Suppressor macrophage (primary cell): ENCODE data around the gene WDR90.
"Not testable (repeated sequence)": the region's sequence is repeated elsewhere in the genome, so short reads cannot be mapped to it uniquely, and the experiment has no call there.

Experiments used
- DNase-seq, 4 experiments: peaks; one replicate each; pipeline ENCODE4 v3.0.0-alpha.2; 2020 to 2022

WDR90 gene

DNA sequence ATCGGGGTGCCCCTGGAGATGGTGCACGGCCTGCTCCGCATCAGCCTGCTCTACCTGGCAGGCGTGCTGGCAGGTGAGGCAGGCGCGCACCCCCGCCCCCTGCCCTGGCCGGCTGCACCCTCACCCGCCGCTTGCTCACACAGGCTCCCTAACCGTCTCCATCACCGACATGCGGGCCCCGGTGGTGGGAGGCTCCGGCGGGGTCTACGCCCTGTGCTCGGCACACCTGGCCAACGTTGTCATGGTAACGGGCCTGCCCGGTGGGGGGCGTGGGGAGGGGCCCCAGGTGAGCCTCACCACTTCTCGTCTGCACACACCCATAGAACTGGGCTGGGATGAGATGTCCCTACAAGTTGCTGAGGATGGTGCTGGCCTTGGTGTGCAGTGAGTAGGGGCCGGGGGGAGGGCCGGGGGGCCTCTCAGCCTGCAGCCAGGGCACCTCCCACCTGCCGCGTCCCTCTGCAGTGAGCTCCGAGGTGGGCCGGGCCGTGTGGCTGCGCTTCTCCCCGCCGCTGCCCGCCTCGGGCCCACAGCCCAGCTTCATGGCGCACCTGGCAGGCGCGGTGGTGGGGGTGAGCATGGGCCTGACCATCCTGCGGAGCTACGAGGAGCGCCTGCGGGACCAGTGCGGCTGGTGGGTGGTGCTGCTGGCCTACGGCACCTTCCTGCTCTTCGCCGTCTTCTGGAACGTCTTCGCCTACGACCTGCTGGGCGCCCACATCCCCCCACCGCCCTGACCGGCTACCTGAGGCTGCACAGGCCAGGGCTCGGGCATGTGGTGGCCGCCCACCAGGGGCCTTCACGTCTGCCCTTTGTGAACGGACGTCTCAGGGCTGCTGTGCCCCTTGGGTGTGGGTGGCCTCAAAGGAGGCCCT is 28.4 kb downstream of the WDR90 start:
- DNase-seq, result no peak

DNA sequence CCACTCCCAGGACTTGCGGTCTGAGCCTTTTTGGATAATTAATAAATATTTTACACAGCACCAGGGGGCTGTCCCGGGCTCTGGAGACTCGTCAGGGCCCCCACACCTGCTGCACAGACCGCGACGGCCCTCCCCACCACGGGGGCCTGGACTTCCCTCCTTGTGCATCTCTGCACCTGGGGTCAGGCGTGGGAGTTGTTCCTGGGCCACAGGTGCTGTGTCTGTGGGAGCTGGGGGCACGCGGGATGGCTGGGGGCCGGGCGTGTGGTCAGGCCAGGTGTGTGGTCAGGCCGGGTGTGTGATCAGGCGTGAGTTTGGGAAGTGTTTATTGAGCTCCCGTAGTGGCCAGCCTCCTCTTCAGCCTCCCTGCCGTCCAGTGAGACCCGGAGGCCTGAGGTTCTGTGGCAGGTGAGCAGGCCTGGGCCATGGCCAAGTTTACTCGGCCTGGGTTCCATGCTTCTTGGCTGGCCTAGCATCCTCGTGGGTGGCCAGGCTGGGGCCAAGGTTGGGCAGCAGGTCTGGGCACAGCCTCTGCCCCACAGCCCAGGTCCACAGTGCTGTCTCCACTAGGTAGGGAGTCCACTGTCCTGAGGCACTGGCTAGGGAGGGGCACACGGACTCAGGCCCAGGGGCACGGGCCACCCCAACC is 29.2 kb downstream of the WDR90 start:
- no peak for DNase-seq

DNA sequence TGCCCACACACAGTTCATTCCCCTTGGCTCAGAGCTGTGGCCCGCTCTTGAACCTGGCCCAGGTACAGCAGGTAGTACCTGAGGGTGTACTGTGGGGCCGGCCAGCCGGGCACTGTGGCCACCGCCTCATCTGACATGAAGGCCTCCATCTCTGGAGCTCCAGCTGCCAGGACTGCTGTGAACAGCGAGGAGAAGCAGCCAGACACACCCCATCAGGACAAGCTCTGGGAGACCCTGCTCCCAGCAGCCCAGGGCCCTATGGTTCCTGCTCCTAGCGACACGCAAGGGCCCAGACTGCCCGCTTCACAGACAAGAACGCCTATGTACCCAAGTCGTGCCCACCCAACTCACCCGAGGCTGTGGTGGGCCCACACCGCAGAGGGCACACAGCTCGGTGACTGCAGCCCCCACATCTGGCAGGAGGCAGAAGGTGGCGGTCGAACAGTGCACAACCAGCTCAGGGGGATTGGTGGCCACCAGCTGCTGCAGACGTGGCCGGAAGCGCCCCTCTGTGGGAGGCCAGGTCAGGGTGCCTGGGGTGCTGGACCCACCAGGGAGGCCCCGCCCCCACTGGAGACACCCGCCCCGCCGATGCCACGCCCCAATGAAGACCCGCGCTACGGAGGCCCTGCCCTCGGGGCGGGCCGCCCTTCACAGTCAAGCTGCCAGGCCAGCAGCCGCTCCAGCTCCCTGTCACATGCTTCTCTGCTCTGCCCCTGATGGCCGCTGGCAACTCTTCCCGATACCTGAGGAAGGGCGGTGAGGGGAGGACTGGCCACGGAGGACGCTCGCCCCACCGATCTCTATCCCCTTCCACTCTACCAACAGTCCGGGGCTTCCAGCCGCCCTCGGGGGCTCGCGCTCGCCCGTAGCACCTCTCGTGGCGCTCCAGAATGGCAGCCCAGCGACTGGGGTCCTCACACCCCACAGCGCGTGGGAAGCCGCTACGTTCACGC is 30.0 kb downstream of the WDR90 start:
- DNase-seq, result peak; percentile 52 to 80 (median 70)

DNA sequence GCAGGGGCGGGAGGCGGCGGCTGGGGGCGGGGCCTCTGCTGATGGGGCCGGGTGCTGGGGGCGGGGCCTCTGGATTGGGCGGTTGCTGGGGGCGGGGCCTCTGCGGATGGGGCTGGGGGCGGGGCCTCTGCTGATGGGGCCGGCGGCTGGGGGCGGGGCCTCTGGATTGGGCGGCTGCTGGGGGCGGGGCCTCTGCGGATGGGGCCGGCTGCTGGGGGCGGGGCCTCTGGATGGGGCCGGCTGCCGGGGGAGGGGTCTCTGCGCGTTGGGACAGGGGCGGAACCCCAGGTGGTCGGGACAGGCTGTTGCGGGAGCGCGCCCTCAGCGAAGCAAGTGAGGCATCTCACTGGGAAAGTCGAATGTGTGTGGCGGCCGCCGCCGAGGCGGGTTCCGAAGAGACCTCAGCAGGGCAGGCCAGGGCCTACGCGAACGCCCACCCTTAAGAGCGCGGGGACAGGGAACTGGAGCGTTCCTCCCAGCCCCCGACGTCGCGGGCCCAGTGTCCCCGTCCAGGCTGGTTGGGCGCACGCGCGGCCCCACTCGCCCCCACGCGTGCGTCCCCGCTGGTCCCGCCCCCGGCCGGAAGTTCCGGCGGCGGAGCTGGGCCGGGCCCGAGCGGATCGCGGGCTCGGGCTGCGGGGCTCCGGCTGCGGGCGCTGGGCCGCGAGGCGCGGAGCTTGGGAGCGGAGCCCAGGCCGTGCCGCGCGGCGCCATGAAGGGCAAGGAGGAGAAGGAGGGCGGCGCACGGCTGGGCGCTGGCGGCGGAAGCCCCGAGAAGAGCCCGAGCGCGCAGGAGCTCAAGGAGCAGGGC is 30.9 kb downstream of the WDR90 start, which contains the start of gene STUB1:
STUB1 (plus strand) TSS at position 597 of the 811 bp plus-strand sequence; CDS start at position 713, 116 bp downstream.
- DNase-seq, result peak; percentile 92 to 98 (median 96)

DNA sequence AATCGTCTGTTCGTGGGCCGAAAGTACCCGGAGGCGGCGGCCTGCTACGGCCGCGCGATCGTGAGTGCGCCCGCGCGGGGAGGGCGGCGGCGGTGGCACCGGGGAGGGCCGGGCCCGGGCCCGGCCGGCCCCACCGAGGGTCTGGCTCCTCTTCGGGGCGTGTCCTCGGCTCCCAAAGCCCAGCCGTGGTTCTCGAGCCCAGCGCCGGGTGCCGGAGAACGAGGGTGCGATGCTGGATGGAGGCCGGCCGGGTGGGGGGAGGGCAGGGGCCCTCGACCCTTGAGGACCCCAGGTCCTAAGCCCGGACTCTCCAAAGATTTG is 31.4 kb downstream of the WDR90 start:
- DNase-seq, result no peak

DNA sequence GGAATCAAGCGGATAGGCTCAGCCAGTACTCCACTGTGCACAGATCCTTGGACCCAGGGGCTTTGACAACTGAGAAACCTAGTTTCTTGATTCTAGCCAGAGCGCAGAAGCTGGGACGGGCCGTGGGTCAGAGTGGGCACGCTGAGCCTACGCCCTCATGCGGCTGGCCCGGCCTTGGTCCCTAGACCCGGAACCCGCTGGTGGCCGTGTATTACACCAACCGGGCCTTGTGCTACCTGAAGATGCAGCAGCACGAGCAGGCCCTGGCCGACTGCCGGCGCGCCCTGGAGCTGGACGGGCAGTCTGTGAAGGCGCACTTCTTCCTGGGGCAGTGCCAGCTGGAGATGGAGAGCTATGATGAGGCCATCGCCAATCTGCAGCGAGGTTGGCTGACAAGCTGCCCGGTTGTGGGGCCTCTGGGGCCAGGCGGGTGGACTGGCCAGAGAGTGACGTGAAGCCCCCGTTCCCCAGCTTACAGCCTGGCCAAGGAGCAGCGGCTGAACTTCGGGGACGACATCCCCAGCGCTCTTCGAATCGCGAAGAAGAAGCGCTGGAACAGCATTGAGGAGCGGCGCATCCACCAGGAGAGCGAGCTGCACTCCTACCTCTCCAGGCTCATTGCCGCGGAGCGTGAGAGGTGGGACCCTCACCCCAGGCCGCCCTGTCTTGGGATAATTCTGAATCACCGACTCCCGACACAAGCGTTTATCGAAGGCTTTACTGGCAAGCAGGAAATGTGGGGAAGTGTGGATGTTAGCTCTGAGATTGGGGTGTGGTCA is 32.0 kb downstream of the WDR90 start:
- DNase-seq, result peak; percentile 40 to 74 (median 60)

DNA sequence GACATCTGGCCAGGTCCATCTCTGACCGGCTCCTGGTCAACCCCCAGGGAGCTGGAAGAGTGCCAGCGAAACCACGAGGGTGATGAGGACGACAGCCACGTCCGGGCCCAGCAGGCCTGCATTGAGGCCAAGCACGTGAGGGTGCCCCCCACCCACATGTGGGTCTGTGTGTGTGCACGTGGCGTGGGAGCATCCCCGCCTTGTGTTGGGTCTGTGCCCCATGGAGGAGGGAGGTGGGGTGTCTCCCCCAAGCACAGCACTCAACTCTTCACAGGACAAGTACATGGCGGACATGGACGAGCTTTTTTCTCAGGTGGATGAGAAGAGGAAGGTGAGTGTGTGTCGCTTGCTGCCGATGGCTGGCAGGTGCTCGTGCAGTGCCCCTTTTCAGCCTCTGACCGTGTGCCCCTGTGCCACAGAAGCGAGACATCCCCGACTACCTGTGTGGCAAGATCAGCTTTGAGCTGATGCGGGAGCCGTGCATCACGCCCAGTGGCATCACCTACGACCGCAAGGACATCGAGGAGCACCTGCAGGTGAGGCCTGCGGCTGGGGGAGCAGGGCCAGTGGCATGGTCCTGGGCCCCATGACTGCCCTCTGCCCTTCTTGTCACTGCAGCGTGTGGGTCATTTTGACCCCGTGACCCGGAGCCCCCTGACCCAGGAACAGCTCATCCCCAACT is 32.7 kb downstream of the WDR90 start:
- DNase-seq, result no peak

DNA sequence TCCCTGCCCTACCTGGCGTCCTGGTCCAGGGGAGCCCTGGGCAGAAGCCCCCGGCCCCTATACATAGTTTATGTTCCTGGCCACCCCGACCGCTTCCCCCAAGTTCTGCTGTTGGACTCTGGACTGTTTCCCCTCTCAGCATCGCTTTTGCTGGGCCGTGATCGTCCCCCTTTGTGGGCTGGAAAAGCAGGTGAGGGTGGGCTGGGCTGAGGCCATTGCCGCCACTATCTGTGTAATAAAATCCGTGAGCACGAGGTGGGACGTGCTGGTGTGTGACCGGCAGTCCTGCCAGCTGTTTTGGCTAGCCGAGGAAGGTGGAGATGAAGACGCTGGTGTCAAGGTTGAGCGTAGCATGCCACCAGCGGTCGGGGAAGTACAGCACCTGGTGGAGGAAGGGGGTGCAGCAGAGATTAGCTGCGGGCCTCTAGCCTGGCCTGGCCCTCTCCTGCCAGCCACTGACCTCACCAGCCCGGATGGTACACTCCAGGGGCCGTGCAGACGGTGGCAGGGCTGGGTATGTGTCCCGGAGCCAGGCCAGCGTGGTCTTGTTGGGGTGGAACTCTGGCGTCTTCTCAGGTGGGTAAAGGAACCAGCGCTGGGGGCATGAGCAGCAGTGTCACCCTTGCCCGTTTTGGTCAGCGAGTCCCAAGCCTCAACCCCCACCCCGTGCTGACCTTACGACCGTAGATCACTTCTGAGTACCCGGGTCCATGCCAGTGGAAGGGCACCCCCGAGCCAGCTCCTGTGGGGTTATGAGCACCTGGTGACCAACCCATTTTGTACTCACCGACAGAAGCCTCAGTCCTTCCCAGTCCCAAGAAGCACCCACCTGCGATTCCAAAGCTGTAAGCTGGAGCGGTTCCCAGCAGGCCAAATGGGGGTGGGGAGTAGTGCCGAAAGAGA is 33.6 kb downstream of the WDR90 start:
- DNase-seq, result no peak

DNA sequence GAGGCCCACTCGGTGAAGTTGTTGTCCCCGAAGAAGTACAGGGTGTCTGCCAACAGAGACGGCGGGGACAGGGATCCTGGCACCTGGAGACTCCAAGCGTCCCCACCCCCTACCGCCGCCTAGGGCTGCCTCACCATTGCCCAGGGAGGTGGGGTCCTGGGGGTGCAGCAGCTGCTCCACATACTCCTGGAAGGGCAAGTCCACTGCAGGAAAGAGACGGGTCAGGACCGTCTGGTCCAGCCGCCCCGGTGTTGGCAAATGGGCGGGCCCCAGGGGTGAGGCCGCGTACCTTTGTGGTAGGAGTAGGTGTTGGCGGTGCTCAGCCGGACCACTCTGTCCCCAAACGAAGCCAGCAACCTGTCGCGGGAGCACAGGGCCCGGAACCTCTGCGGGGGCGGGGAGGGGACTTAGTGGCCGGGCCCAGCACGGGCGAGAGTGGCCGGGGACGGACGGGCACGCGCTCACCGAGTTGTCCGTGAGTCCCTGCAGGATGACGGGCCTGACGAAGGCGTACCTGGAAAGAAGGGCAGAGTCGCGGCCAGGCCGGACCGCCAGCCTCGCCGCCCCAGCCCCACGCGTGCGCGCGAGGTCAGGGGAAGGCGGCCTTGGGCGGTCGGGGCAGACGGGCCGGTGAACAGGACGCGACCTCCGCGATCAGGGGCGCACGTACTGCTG is 34.4 kb downstream of the WDR90 start:
- DNase-seq, result peak in 1 of 4 experiments; percentile 24

DNA sequence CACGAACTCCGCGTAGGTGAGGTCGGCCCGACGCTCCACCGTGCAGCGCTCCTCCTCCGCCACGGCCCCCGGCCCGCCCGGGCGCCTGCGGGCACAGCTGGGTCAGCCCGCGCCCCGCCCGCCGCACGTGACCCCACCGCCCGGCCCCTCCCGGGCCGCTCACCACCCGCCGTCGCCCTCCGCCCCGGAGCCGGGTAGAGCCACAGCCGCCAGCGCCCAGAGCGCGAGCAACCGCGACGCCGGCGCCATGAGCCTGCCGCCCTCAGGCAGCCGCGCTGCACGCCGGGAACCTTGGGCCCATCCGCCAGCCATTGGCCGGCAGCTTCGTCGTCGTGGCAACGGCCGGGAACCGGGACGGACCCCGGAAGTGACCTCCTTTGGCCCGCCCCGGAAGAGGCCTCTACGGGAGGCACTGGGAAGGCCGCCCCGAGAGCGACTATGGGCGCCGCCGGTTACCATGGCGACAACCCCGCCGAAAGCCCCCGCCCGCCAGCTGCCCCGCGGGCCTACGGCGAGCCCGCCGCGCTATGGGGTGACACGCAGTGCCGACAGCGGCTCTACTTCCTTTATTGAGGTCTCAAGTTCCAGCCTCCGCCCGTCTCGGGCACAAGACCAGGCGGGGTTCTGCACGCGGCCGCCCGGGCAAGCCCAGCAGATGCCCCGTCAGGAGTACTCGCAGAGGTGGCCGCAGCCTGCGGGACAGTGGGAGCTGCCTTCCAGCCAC is 35.1 kb downstream of the WDR90 start, which contains the start of gene JMJD8:
JMJD8 (minus strand) TSS at position 264 of the 724 bp plus-strand sequence; CDS start at position 249, 15 bp downstream.
- peak; percentile 97 to 99 (median 98) for DNase-seq

DNA sequence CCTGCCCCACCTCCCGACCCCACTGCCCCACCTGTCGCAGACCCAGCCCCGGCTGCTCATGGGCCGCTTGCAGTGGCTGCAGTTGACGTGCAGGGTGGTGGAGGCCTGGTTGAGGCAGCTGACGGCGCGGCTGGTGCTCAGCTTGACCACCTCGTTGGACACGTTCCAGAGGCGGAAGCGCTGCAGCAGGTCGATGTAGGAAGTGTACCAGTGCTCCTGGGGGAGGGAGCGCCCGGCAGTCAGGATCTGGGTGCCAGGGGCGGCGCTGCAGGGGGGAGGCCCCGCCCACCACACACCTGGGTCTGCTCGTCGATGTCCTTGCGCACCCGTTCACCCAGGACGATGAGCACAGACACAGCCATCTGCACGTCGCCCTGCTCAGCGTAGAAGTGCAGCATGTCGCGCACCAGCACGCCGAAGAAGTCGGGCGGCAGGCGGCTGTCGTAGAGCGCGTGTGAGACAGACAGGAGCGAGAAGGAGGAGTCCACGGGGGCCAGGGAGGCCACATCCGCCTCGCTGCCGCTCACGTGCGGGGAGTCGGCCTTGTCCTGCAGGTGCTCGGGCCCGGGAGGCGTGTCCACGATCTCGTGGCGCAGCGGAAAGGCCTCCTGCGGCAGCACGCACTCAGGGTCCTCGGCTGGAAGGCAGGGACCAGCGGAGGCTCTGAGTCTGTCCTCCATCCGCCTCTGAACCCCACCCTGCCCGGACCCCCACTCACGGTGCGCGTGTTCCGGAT is 36.0 kb downstream of the WDR90 start:
- no peak for DNase-seq

DNA sequence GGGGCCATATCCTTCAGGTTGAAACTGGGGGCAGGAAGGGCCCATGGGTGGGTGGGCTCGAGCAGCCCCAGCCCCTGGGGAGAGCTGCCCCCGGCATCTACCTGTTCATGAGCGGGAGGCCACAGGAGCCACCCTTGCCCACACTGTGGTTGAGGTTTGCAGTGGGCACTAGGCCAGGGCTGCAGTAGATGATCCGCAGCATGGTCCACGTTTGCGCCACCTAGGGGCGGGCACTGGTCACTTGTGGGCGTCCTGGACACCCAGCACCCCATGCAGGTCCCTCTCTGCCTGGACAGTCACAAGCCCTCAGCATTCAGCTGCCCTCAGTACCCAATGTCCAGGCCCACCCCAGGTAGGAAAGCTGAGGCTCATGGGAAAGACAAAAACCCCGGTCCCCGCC is 36.8 kb downstream of the WDR90 start:
- peak; percentile 42 to 76 (median 56) for DNase-seq

DNA sequence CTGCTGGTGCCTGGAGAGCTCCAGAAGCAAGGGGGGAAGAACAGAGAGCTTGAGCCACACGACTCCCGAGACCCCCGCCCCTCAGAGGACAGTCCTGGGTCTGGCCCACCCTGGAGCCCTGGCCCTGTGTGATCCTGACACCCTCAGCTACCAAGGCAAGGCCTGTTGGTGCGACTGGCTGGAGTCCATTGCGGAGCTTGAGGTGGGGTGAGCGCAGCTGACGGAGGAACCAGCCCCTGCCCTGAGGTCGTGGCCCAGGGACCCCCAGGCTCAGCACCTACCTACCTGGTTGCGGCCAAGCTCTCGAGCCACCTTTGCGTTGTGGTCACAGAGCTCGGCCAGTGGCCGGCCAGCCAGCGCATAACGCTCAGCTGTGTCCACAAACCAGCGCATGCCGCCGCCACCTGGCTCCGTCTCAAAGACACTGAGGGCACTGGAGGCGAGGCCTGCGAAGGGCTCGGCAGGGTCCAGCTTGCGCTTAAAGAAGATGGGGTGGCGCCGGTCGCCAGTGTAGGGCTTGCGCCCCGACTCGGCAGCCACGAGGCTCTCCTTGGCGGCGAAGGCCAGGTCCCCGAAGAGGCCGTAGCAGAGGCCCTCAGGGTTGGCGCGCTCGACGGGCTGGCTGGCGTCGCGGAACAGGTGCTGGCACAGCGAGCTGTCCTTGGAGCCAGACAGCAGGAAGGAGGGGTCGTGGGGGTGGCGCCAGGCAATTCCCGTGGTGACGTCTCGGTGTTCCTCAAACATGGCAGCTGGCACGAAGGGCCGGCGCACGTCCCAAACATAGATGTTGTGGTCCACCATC is 37.5 kb downstream of the WDR90 start:
- no peak for DNase-seq

DNA sequence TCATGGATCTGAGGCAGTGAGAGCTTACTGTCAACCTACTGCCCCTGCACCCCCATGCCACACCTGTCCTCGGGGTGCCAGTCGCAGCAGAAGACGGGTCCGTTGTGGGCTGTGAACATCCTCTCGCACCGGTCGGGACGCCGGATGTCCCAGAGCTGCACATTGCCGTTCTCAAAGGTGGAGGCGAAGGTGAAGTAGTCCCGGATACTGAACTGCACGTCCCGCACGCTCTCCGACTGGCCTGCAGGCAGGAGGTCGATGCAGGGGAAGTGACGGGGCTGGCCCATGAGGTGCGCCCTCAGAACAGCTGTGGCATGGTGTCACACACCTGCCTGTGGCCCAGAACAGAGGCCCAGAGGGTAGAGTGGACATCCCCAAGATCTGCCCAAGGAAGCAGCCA is 38.3 kb downstream of the WDR90 start:
- DNase-seq, result no peak

DNA sequence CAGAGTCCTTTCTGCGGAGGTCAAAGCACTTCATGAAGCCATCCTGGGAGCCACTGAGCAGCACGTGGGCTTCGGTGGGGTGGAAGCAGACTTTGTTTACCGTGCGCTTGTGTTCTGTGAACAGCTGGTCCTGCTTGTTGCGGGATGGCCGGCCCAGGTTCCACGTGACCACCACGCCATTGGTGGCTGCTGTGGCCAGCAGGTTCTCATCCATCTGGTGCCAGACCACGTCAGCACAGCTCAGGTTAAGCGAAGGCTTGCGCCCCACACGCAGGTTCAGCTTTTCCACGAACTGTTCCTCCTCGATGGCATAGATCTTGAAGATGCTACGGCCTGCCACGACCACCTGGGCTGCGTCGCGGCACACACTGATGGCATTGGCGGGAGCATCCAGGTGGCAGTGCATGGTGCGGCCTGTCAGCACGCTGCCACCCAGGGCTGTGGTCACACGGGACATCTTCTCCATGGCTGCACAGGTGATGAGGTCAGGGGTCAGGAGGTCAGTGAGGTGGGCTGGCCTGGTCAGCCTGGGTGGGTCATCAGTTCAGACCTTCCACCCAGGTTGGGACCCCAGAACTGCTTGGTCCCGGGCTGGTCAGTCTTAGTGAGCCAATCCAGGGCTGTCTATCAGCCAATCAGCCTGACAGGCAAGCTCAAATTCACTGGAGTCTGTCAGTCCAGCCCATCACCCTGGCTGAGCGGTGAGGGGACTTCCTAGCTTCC is 40.2 kb downstream of the WDR90 start:
- no peak for DNase-seq

DNA sequence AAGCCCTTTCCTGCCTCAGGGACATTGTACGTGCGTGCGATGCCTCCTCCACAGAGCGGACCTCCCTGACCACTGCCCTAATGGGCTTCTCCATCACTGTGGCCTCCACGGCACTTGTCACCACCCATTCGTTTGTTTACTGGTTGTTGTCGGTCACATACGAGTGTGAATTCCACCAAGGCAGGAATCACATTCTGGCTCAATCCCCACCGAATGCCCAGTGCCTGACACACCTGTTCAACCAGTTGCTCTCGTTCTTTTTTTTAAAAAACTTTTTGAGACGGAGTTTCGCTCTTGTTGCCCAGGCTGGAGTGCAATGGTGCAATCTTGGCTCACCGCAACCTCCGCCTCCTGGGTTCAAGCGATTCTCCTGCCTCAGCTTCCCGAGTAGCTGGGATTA is 42.1 kb downstream of the WDR90 start:
- DNase-seq, result not testable (repeated sequence)
